MM.1S (cell line): ENCODE results near the gene EIF4EBP2.

Experiments used
- DNase-seq: peaks from one replicate; pipeline ENCODE4 v3.0.0-alpha.2; 2015
- H2AFZ ChIP-seq: fragments of 300-600 bp; sonication (generic); 2 replicates; pipeline ENCODE4 v1.6.0; 2016; ENCODE audit warnings: antibody characterized with exemption, low read length
- H3F3A ChIP-seq: fragments of 300-600 bp; sonication (generic); 2 replicates; pipeline ENCODE4 v1.6.1; 2016; ENCODE audit warnings: mild to moderate bottlenecking, antibody characterized with exemption, low read length, moderate library complexity, mixed read lengths; ENCODE audit not compliant: insufficient read depth
- H3K27ac ChIP-seq: fragments of 300-600 bp; sonication (generic); 2 replicates; pipeline ENCODE4 v1.5.1; 2016; ENCODE audit warnings: mild to moderate bottlenecking, low read length
- H3K27me3 ChIP-seq: fragments of 300-600 bp; sonication (generic); replicated peaks from 2 replicates; pipeline ENCODE4 v1.6.0; 2016; ENCODE audit warnings: low read length; ENCODE audit not compliant: insufficient read depth
- H3K36me3 ChIP-seq: fragments of 300-600 bp; sonication (generic); replicated peaks from 2 replicates; pipeline ENCODE4 v1.6.1; 2016; ENCODE audit warnings: mild to moderate bottlenecking, low read length, mixed read lengths; ENCODE audit not compliant: insufficient read depth
- H3K4me1 ChIP-seq: fragments of 300-600 bp; sonication (generic); 2 replicates; pipeline ENCODE4 v1.6.1; 2016; ENCODE audit warnings: low read length, mixed read lengths
- H3K4me2 ChIP-seq: fragments of 300-600 bp; sonication (generic); 2 replicates; pipeline ENCODE4 v1.6.0; 2016; ENCODE audit warnings: low read depth, low read length
- H3K4me3 ChIP-seq: fragments of 300-600 bp; sonication (generic); 2 replicates; pipeline ENCODE4 v1.5.1; 2016; ENCODE audit warnings: low read length, mixed read lengths
- H3K79me2 ChIP-seq: fragments of 300-600 bp; sonication (generic); 2 replicates; pipeline ENCODE4 v1.6.1; 2016; ENCODE audit warnings: mixed run types, low read length, mixed read lengths
- H3K9ac ChIP-seq: fragments of 300-600 bp; sonication (generic); 2 replicates; pipeline ENCODE4 v1.6.1; 2016; ENCODE audit warnings: low read length, mixed read lengths
- H3K9me2 ChIP-seq: fragments of 300-600 bp; sonication (generic); replicated peaks from 2 replicates; pipeline ENCODE4 v1.6.1; 2016; ENCODE audit warnings: mild to moderate bottlenecking, low read length, mixed read lengths; ENCODE audit not compliant: insufficient read depth
- H3K9me3 ChIP-seq: fragments of 300-600 bp; sonication (generic); replicated peaks from 2 replicates; pipeline ENCODE4 v1.6.1; 2016; ENCODE audit warnings: mild to moderate bottlenecking, low read length, mixed read lengths; ENCODE audit not compliant: insufficient read depth
- H4K20me1 ChIP-seq: fragments of 300-600 bp; sonication (generic); 2 replicates; pipeline ENCODE4 v1.6.1; 2016; ENCODE audit warnings: mild to moderate bottlenecking, low read length, moderate library complexity, mixed read lengths; ENCODE audit not compliant: insufficient read depth
- CTCF ChIP-seq: fragments of 300-600 bp; sonication (generic); IDR thresholded peaks from 2 replicates; pipeline ENCODE4 v1.5.1; 2016; ENCODE audit warnings: antibody characterized with exemption, low read length, mixed read lengths
- EZH2 ChIP-seq: fragments of 300-600 bp; sonication (generic); optimal IDR thresholded peaks from 2 replicates; pipeline ENCODE3; 2017; ENCODE audit warnings: low read depth, mild to moderate bottlenecking, antibody characterized with exemption, low read length, mixed read lengths
- EZH2phosphoT487 ChIP-seq: fragments of 300-600 bp; sonication (generic); IDR thresholded peaks from 2 replicates; pipeline ENCODE4 v1.6.1; 2018; ENCODE audit warnings: antibody characterized with exemption, low read length

Gene EIF4EBP2

GRCh38 chr10:70417568-70417967 is 13.6 kb downstream of the EIF4EBP2 start:
- Histone ChIP-seq H3K36me3 (no peaks in the 10 kb centered on the region), H3K79me2 (peaks cover 13% of the 10 kb centered on the region), H3K27me3 (no peaks in the 10 kb centered on the region), H3K27ac (no peak overlapping the region), H3K9me3 (no peaks in the 10 kb centered on the region), H3K4me2 (no peak overlapping the region), H2AFZ (no peak overlapping the region), H3K9me2 (no peaks in the 10 kb centered on the region), H4K20me1 (no peaks in the 10 kb centered on the region), H3F3A (no peaks in the 10 kb centered on the region), H3K9ac (no peak overlapping the region), H3K4me1 (peaks cover 12% of the 10 kb centered on the region; the same call in 1 of the 2 replicates), H3K4me3 (no peak overlapping the region)
- no peak for TF ChIP-seq CTCF
- no peak for TF ChIP-seq EZH2
- no peak for TF ChIP-seq EZH2phosphoT487
- no peak for DNase-seq

- no peak for DNase-seq
Measured at GRCh38 chr10:70418229-70418628, 14.3 kb downstream of the EIF4EBP2 start.

GRCh38 chr10:70418713-70419112 is 14.8 kb downstream of the EIF4EBP2 start:
- Histone ChIP-seq H3K4me2 (no peak overlapping the region), H3K27ac (no peak overlapping the region), H3K4me1 (peaks cover 15% of the 10 kb centered on the region; the same call in 1 of the 2 replicates), H3F3A (no peaks in the 10 kb centered on the region), H3K79me2 (peaks cover 2% of the 10 kb centered on the region; the same call in 1 of the 2 replicates), H4K20me1 (no peaks in the 10 kb centered on the region), H3K9me3 (no peaks in the 10 kb centered on the region), H3K9ac (no peak overlapping the region), H3K9me2 (no peaks in the 10 kb centered on the region), H3K4me3 (no peak overlapping the region), H3K27me3 (no peaks in the 10 kb centered on the region), H3K36me3 (no peaks in the 10 kb centered on the region), H2AFZ (no peak overlapping the region)
- no peak for DNase-seq
- TF ChIP-seq CTCF: no peak
- TF ChIP-seq EZH2: no peak
- no peak for TF ChIP-seq EZH2phosphoT487

More at GRCh38 chr10:70418229-70418628, 14.3 kb downstream of the EIF4EBP2 start:
- Histone ChIP-seq H3K4me1 (peaks cover 15% of the 10 kb centered on the region; the same call in 1 of the 2 replicates), H3K9me2 (no peaks in the 10 kb centered on the region), H3K9me3 (no peaks in the 10 kb centered on the region), H3K27ac (no peak overlapping the region), H2AFZ (no peak overlapping the region), H3K4me2 (no peak overlapping the region), H3K36me3 (no peaks in the 10 kb centered on the region), H4K20me1 (no peaks in the 10 kb centered on the region), H3K9ac (no peak overlapping the region), H3K79me2 (peaks cover 7% of the 10 kb centered on the region), H3F3A (no peaks in the 10 kb centered on the region), H3K4me3 (no peak overlapping the region), H3K27me3 (no peaks in the 10 kb centered on the region)
- TF ChIP-seq EZH2 (no peak), EZH2phosphoT487 (no peak), CTCF (no peak)
